ENCODE data around the gene SERPINB3.
"Not testable (repeated sequence)": the region's sequence is repeated elsewhere in the genome, so short reads cannot be mapped to it uniquely, and the experiment has no call there.

SERPINB3 gene

DNA sequence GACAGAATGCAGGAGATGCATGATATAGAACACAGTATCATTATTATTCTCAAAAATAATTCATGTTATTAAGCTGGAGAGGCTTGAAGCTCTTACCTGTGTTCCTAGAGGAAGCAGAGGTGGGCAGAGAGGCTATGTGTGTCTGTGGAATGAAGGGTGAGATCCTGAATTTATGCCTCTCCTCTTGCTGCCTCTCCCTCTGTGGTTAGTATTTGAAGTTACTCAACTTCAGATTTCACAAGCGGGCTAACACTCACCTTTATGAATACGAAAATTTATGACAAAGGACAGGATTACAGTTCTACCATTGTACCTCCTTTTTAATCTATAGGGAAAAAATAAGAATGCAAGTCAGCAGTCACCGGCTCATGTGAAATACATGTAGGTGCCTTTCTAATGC lies at the start of gene SERPINB3:
SERPINB3 (minus strand) TSS at position 144 of the 400 bp plus-strand sequence. CDS start 677 bp downstream, outside the sequence.
- not testable (repeated sequence) for H3K4me3 ChIP-seq (ENCODE audit: low read length); DNase-seq (ENCODE audit: low read depth)

DNA sequence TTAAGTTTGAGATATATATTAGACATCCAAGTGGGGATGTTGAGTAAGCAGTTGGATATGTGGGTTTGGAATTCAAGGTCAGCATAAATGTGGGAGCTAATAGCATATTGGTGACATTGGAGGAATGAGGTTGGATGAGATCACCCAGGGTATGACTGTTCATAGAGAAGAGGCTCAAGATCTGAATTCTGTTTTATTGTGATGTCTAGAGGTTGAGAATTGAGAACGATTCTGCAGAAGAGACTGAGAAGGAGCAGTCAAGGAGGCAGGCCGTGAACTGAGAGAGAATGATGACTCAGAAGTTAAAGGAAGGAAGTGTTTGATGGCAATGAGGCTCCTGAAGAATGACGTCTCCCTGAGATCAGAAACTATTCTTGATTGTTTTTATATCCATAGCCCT lies 47.0 kb upstream of the SERPINB3 start:
- DNase-seq (ENCODE audit: low read depth) = peak; percentile 72

DNA sequence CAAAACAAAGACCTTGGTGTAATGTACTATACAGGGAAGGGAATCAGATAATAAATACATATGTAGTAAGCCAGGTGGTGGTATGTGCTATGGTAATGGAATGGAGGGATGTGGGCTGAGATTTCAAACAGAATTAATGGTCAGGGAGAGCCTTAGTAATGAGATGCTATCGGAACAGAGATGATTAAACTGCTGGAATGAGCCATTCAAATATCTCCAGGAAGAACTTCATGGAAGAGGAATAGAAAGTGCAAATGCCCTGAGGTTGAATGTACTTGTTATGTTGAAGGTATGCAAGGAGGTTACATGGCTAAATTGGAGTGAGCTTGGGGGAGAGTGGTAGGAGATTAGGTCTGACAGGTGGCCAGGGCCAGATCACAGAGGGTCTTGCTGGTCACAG lies 46.1 kb upstream of the SERPINB3 start:
- no peak overlapping the region for H3K4me3 ChIP-seq (ENCODE audit: low read length)
- TF ChIP-seq, protein P1, sequence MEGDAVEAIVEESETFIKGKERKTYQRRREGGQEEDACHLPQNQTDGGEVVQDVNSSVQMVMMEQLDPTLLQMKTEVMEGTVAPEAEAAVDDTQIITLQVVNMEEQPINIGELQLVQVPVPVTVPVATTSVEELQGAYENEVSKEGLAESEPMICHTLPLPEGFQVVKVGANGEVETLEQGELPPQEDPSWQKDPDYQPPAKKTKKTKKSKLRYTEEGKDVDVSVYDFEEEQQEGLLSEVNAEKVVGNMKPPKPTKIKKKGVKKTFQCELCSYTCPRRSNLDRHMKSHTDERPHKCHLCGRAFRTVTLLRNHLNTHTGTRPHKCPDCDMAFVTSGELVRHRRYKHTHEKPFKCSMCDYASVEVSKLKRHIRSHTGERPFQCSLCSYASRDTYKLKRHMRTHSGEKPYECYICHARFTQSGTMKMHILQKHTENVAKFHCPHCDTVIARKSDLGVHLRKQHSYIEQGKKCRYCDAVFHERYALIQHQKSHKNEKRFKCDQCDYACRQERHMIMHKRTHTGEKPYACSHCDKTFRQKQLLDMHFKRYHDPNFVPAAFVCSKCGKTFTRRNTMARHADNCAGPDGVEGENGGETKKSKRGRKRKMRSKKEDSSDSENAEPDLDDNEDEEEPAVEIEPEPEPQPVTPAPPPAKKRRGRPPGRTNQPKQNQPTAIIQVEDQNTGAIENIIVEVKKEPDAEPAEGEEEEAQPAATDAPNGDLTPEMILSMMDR (conservative IDR thresholded peaks at IDR 0.05; ENCODE audit: low read length) = no peak
- no peak for DNase-seq (ENCODE audit: low read depth)

More for the DNA sequence above, 47.0 kb upstream of the SERPINB3 start:
- TF ChIP-seq, protein P1 (conservative IDR thresholded peaks at IDR 0.05; ENCODE audit: low read length) = no peak
- H3K4me3 ChIP-seq (ENCODE audit: low read length) = no peak overlapping the region

GRCh38 chr18:63705401-63705800 lies 43.7 kb upstream of the SERPINB3 start:
- no peak overlapping the region for H3K4me3 ChIP-seq (ENCODE audit: low read length)
- TF ChIP-seq, protein P1 (conservative IDR thresholded peaks at IDR 0.05; ENCODE audit: low read length) = no peak
- DNase-seq (ENCODE audit: low read depth) = no peak

GRCh38 chr18:63702660-63703059 lies 41.0 kb upstream of the SERPINB3 start, which contains the start of gene SERPINB11:
TSS of gene SERPINB11 (plus strand) at chr18:63702960. CDS start at chr18:63710194, 7,234 bp downstream.
- TF ChIP-seq, protein P1 (conservative IDR thresholded peaks at IDR 0.05; ENCODE audit: low read length) = no peak
- no peak for DNase-seq (ENCODE audit: low read depth)
- H3K4me3 ChIP-seq (ENCODE audit: low read length) = no peak within 1 kb of the TSS

DNA sequence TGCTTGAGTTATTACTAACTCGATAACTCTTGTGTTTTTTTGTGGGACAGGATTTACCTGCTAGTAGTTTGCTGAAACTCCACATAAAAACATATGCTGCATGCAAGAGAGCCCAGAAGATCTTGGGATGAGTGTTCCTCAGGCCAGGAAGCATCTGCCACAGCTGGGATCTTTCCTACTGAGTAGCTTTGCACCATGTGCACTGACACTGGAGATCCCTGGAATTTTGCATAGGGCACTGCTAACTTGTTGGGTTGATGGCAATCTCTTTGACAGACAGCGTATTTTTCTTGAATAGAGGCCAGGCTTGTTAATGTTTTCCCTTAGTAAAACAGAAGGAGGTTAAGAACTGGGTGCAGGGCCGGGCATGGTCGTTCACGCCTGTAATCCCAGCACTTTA lies 40.3 kb upstream of the SERPINB3 start:
- H3K4me3 ChIP-seq (ENCODE audit: low read length) = no peak overlapping the region
- TF ChIP-seq, protein P1 (conservative IDR thresholded peaks at IDR 0.05; ENCODE audit: low read length) = no peak
- DNase-seq (ENCODE audit: low read depth) = no peak

DNA sequence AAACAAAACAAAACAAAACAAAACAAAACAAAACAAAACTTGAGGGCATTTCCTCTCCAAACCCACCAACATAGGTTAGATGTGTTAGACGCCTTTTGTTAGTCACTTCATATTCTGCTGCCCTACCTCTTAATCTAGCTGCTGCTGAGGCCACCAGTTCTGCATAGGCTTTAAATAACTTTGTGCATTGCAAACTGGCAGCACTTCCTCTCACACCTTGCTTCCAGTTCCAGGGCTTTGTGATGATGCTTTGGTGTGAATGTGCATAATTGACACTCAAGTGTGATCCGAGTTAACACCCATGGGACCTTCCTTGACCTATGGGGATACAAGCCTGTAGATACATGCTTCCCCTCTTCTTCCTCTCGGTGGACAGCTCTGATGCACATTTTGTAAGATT lies 38.8 kb upstream of the SERPINB3 start:
- DNase-seq (ENCODE audit: low read depth) = no peak
- TF ChIP-seq, protein P1 (conservative IDR thresholded peaks at IDR 0.05; ENCODE audit: low read length) = no peak
- no peak overlapping the region for H3K4me3 ChIP-seq (ENCODE audit: low read length)
